Neural cell (in vitro differentiated cells): Measurements from ENCODE around the gene SEZ6.

Source experiments
- CTCF ChIP-seq: fragments of 450-650 bp; IDR thresholded peaks from 2 replicates; pipeline ENCODE4 v1.5.1; 2014; ENCODE audit warnings: antibody characterized with exemption, mild to moderate bottlenecking, moderate library complexity; ENCODE audit not compliant: poor library complexity, severe bottlenecking
- EP300 ChIP-seq: fragments of 450-650 bp; conservative IDR thresholded peaks from 2 replicates; pipeline ENCODE4 v1.6.1; 2014; ENCODE audit warnings: antibody characterized with exemption, mild to moderate bottlenecking, moderate library complexity; ENCODE audit not compliant: poor library complexity, severe bottlenecking
- EZH2 ChIP-seq: fragments of 200-600, 300-800 bp; shearing (Covaris generic), sonication (generic); IDR thresholded peaks from 2 replicates; pipeline ENCODE4 v1.6.1; 2014; ENCODE audit warnings: antibody characterized with exemption, low read length, borderline replicate concordance, mild to moderate bottlenecking; ENCODE audit not compliant: insufficient read depth, poor library complexity, severe bottlenecking
- POLR2AphosphoS5 ChIP-seq: IDR thresholded peaks from 2 replicates; pipeline ENCODE4 v1.6.1; 2012
- REST ChIP-seq: IDR thresholded peaks from 2 replicates; pipeline ENCODE4 v1.6.1; 2012; ENCODE audit warnings: borderline replicate concordance
- SMC3 ChIP-seq: fragments of 450-650 bp; conservative IDR thresholded peaks from 2 replicates; pipeline ENCODE4 v1.6.1; 2014; ENCODE audit warnings: antibody characterized with exemption, mild to moderate bottlenecking, moderate library complexity; ENCODE audit not compliant: poor library complexity
- TAF1 ChIP-seq: IDR thresholded peaks from 2 replicates; pipeline ENCODE4 v1.6.1; 2012; ENCODE audit warnings: low read depth

- TF ChIP-seq EZH2 (no peak), EP300 (no peak), CTCF (no peak), SMC3 (no peak), TAF1 (no peak), POLR2AphosphoS5 (no peak), REST (no peak)
Observed at GRCh38 chr17:28997806-28998205, 8.0 kb downstream of the SEZ6 start.
